Skeletal muscle satellite cell (primary cell): ENCODE results near the gene CCDC107. TPM values are rescaled to one million over a fixed set of nuclear protein-coding genes. Genes with fewer than 3 reads are reported as not detected.

Experiments used
- H3K27me3 ChIP-seq: 2 replicates; pipeline ENCODE4 v1.7.0; 2013; ENCODE audit warnings: low read length; ENCODE audit not compliant: control insufficient read depth, insufficient read depth
- H3K36me3 ChIP-seq: 2 replicates; pipeline ENCODE4 v1.7.0; 2013; ENCODE audit warnings: mild to moderate bottlenecking, control low read depth, low read length; ENCODE audit not compliant: insufficient read depth
- H3K4me1 ChIP-seq: 2 replicates; pipeline ENCODE4 v1.7.0; 2013; ENCODE audit warnings: low read length; ENCODE audit not compliant: control insufficient read depth, insufficient read depth
- H3K4me2 ChIP-seq: 2 replicates; pipeline ENCODE4 v1.7.0; 2013; ENCODE audit warnings: mild to moderate bottlenecking, low read length
- H3K4me3 ChIP-seq: 2 replicates; pipeline ENCODE4 v1.7.0; 2013; ENCODE audit warnings: low read length
- H3K9ac ChIP-seq: 2 replicates; pipeline ENCODE4 v1.7.0; 2013; ENCODE audit warnings: mild to moderate bottlenecking, low read depth, low read length, moderate library complexity
- H3K9me3 ChIP-seq: replicated peaks from 2 replicates; pipeline ENCODE4 v1.7.0; 2013; ENCODE audit warnings: mild to moderate bottlenecking, control low read depth, low read length
- small RNA-seq: library from RNA; depleted of rRNA; stranded (forward); fragments of <200 nt; gene quantifications from one replicate; pipeline ENCODE3, GENCODE V24; 2012

The CCDC107 gene

GRCh38 chr9:35700031-35700430 is 41.9 kb downstream of the CCDC107 start:
- no peak overlapping the region for H3K4me2 ChIP-seq
- H3K9ac ChIP-seq, result no peak overlapping the region
- no peaks in the 10 kb centered on the region for H3K9me3 ChIP-seq
- peaks cover 92% of the 10 kb centered on the region for H3K36me3 ChIP-seq
- no peak overlapping the region for H3K4me3 ChIP-seq
- H3K27me3 ChIP-seq, result no peaks in the 10 kb centered on the region
- H3K4me1 ChIP-seq, result peaks cover 12% of the 10 kb centered on the region

- Histone ChIP-seq H3K9me3 (no peaks in the 10 kb centered on the region), H3K4me1 (peaks cover 7% of the 10 kb centered on the region), H3K9ac (no peak overlapping the region), H3K27me3 (no peaks in the 10 kb centered on the region), H3K4me2 (no peak overlapping the region), H3K4me3 (no peak overlapping the region), H3K36me3 (peaks cover 97% of the 10 kb centered on the region)
Measured at GRCh38 chr9:35700942-35701341, 42.9 kb downstream of the CCDC107 start.

- Histone ChIP-seq H3K4me3 (no peak overlapping the region), H3K27me3 (no peaks in the 10 kb centered on the region), H3K36me3 (peaks cover 97% of the 10 kb centered on the region), H3K4me2 (no peak overlapping the region), H3K9ac (no peak overlapping the region), H3K4me1 (no peaks in the 10 kb centered on the region), H3K9me3 (no peaks in the 10 kb centered on the region)
Measured at GRCh38 chr9:35702696-35703095, 44.6 kb downstream of the CCDC107 start.

- no peak overlapping the region for H3K4me3 ChIP-seq
- H3K4me2 ChIP-seq, result no peak overlapping the region
- H3K4me1 ChIP-seq, result no peaks in the 10 kb centered on the region
- H3K9ac ChIP-seq, result no peak overlapping the region
- H3K27me3 ChIP-seq, result no peaks in the 10 kb centered on the region
- H3K36me3 ChIP-seq, result peaks cover 97% of the 10 kb centered on the region
- H3K9me3 ChIP-seq, result no peaks in the 10 kb centered on the region
Measured at GRCh38 chr9:35703906-35704672, 46.0 kb downstream of the CCDC107 start.

- H3K4me1 ChIP-seq, result no peaks in the 10 kb centered on the region
- H3K27me3 ChIP-seq, result no peaks in the 10 kb centered on the region
- H3K9ac ChIP-seq, result no peak overlapping the region
- peaks cover 91% of the 10 kb centered on the region for H3K36me3 ChIP-seq
- no peak overlapping the region for H3K4me2 ChIP-seq
- no peak overlapping the region for H3K4me3 ChIP-seq
- H3K9me3 ChIP-seq, result no peaks in the 10 kb centered on the region
Measured at GRCh38 chr9:35705372-35705771, 47.3 kb downstream of the CCDC107 start.

- Histone ChIP-seq H3K36me3 (peaks cover 91% of the 10 kb centered on the region), H3K4me1 (no peaks in the 10 kb centered on the region), H3K4me3 (no peak overlapping the region), H3K9ac (no peak overlapping the region), H3K9me3 (no peaks in the 10 kb centered on the region), H3K27me3 (no peaks in the 10 kb centered on the region), H3K4me2 (no peak overlapping the region)
Measured at GRCh38 chr9:35705836-35706430, 47.8 kb downstream of the CCDC107 start.

- Histone ChIP-seq H3K27me3 (no peaks in the 10 kb centered on the region), H3K4me2 (no peak overlapping the region), H3K9me3 (no peaks in the 10 kb centered on the region), H3K4me1 (no peaks in the 10 kb centered on the region), H3K4me3 (no peak overlapping the region), H3K9ac (no peak overlapping the region), H3K36me3 (peaks cover 91% of the 10 kb centered on the region)
Measured at GRCh38 chr9:35706951-35707350, 48.9 kb downstream of the CCDC107 start.

GRCh38 chr9:35708146-35708545 is 50.1 kb downstream of the CCDC107 start:
- no peaks in the 10 kb centered on the region for H3K27me3 ChIP-seq
- no peaks in the 10 kb centered on the region for H3K4me1 ChIP-seq
- H3K4me2 ChIP-seq, result no peak overlapping the region
- H3K9me3 ChIP-seq, result no peaks in the 10 kb centered on the region
- peaks cover 93% of the 10 kb centered on the region for H3K36me3 ChIP-seq
- no peak overlapping the region for H3K9ac ChIP-seq
- no peak overlapping the region for H3K4me3 ChIP-seq

GRCh38 chr9:35710818-35711500 is 52.9 kb downstream of the CCDC107 start:
- H3K4me2 ChIP-seq, result no peak overlapping the region
- no peaks in the 10 kb centered on the region for H3K27me3 ChIP-seq
- H3K4me3 ChIP-seq, result no peak overlapping the region
- H3K9me3 ChIP-seq, result no peaks in the 10 kb centered on the region
- H3K4me1 ChIP-seq, result no peaks in the 10 kb centered on the region
- no peak overlapping the region for H3K9ac ChIP-seq
- H3K36me3 ChIP-seq, result peaks cover 89% of the 10 kb centered on the region

Small RNA genes lying within 50 kb of the gene (small RNA-seq; reads per million reads assigned to genes)
- gene RMRP (not detected), gene RN7SL22P (not detected)
